ENCODE measurements around the gene KCNN2.

The KCNN2 gene

DNA sequence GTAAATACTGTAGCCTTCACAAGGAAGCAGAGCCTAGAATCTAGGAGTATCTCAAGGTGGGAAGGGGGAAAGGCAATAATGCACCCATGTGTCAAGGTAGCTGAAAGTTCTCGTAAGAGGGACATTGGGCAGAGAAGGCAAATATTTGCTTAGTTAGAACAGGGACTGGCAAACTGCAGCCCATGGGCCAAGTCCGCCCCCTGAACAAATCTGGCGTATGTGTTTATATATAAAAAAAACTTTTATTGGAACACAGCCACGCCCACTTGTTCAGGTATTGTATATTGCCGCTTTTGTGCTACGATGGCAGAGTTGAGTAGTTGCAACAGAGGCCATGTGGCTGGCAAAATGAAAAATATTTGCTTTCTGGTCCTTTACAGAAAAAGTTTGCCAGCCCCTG is 16.1 kb downstream of the KCNN2 start:
- no peak overlapping the region for H3K27ac ChIP-seq (ENCODE audit: extremely low read depth, low read depth, low read length)
- no peak for TF ChIP-seq TRIM28 (IDR thresholded peaks at IDR 0.05; ENCODE audit: borderline replicate concordance, low read length)
- TF ChIP-seq, protein P1, sequence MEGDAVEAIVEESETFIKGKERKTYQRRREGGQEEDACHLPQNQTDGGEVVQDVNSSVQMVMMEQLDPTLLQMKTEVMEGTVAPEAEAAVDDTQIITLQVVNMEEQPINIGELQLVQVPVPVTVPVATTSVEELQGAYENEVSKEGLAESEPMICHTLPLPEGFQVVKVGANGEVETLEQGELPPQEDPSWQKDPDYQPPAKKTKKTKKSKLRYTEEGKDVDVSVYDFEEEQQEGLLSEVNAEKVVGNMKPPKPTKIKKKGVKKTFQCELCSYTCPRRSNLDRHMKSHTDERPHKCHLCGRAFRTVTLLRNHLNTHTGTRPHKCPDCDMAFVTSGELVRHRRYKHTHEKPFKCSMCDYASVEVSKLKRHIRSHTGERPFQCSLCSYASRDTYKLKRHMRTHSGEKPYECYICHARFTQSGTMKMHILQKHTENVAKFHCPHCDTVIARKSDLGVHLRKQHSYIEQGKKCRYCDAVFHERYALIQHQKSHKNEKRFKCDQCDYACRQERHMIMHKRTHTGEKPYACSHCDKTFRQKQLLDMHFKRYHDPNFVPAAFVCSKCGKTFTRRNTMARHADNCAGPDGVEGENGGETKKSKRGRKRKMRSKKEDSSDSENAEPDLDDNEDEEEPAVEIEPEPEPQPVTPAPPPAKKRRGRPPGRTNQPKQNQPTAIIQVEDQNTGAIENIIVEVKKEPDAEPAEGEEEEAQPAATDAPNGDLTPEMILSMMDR (tag by site-specific recombination; IDR thresholded peaks at IDR 0.05) = no peak
- TF ChIP-seq ZNF670 (tag by site-specific recombination; IDR thresholded peaks at IDR 0.05; ENCODE audit: low read depth) = no peak
- TF ChIP-seq PRDM1 (tag by site-specific recombination; IDR thresholded peaks at IDR 0.05) = no peak
- TF ChIP-seq OVOL3 (tag by site-specific recombination; IDR thresholded peaks at IDR 0.05) = no peak
- no peak for TF ChIP-seq ZNF112 (tag by site-specific recombination; IDR thresholded peaks at IDR 0.05)
- TF ChIP-seq ZSCAN16 (tag by site-specific recombination; IDR thresholded peaks at IDR 0.05) = no peak
- no peak for TF ChIP-seq ZNF274 (IDR thresholded peaks at IDR 0.05; ENCODE audit: low read length)
- TF ChIP-seq ZNF274 (tag by site-specific recombination; IDR thresholded peaks at IDR 0.05; ENCODE audit: borderline replicate concordance) = no peak
- TF ChIP-seq ZNF830 (tag by site-specific recombination; IDR thresholded peaks at IDR 0.05; ENCODE audit: low read depth) = no peak
- no peak for TF ChIP-seq ZNF324 (tag by site-specific recombination; IDR thresholded peaks at IDR 0.05)
- TF ChIP-seq ZNF664 (tag by site-specific recombination; IDR thresholded peaks at IDR 0.05) = no peak
- TF ChIP-seq ZNF157 (tag by site-specific recombination; IDR thresholded peaks at IDR 0.05) = no peak
- no peak for TF ChIP-seq ZNF140 (tag by site-specific recombination; IDR thresholded peaks at IDR 0.05)
- ChIA-PET POLR2A (no interaction called here), CTCF (no interaction called here)
- H3K9me3 ChIP-seq (ENCODE audit: control insufficient read depth, insufficient read depth, low read depth, low read length) = no peaks in the 10 kb centered on the region
- no peak overlapping the region for H3K4me3 ChIP-seq (ENCODE audit: low read depth, low read length)
- no peaks in the 10 kb centered on the region for H3K36me3 ChIP-seq (ENCODE audit: control insufficient read depth in 2 of 2, insufficient read depth in 1 of 2, low read length in 2 of 2)
- H3K4me1 ChIP-seq (ENCODE audit: control insufficient read depth, insufficient read depth, low read length) = no peaks in the 10 kb centered on the region

DNA sequence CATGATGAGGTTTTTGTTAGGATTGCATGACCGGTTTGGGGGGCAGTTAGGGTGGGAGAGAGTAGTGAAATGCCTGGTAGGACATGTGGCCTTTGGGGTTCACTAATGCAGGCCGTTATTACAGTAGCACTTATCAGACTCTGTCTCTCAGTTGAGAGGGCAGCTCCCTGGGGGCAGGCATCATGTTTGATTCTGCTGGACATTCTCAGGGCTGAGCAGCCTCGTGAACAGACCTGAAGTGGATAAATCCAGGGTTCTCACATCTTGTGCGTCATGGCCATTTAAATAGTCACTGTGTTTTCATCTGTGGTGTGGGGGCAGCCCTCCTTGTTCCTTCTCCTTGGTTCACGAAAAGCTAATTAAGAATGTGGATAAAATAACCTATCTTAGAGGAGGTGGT is 18.9 kb downstream of the KCNN2 start:
- ChIA-PET CTCF (interaction anchor here (0.6 kb wide), 1 partner anchor 99 kb away, joined by 3 read pairs; no protein-coding TSS in a partner anchor), POLR2A (no interaction called here)
- Histone ChIP-seq H3K36me3 (ENCODE audit: control insufficient read depth in 2 of 2, insufficient read depth in 1 of 2, low read length in 2 of 2) (no peaks in the 10 kb centered on the region), H3K27ac (ENCODE audit: extremely low read depth, low read depth, low read length) (no peak overlapping the region), H3K4me3 (ENCODE audit: low read depth, low read length) (no peak overlapping the region), H3K4me1 (ENCODE audit: control insufficient read depth, insufficient read depth, low read length) (no peaks in the 10 kb centered on the region), H3K9me3 (ENCODE audit: control insufficient read depth, insufficient read depth, low read depth, low read length) (no peaks in the 10 kb centered on the region)
- no peak for TF ChIP-seq ZNF221 (tag by site-specific recombination; IDR thresholded peaks at IDR 0.05; ENCODE audit: borderline replicate concordance)

DNA sequence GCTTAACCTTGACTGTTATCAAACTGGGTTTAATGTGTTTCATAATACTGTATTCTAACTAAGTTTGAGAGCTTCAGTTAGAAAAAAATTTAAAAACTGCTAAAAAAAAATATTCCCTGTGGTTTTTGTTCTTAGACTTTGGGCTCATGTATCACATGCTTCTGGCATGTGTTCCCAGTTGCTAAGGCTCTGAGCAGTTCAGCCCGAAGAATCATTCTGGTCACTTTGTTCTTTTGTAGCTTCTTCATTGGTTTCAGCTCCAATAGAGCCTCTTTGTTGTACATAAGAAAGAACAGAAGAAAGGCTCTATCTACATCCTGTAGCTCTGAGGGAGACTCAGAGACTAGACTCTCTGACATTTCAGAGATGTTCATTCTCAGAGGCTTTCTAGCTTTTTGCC is 25.6 kb downstream of the KCNN2 start:
- H3K4me1 ChIP-seq (ENCODE audit: control insufficient read depth, insufficient read depth, low read length) = no peaks in the 10 kb centered on the region
- ChIA-PET CTCF (interaction anchor here (0.6 kb wide), 1 partner anchor 24 kb away, joined by 3 read pairs; no protein-coding TSS in a partner anchor), POLR2A (no interaction called here)
- no peak for TF ChIP-seq ZNF571 (tag by site-specific recombination; IDR thresholded peaks at IDR 0.05)
- no peak for TF ChIP-seq ZNF585B (tag by site-specific recombination; IDR thresholded peaks at IDR 0.05)
- TF ChIP-seq, protein P2, sequence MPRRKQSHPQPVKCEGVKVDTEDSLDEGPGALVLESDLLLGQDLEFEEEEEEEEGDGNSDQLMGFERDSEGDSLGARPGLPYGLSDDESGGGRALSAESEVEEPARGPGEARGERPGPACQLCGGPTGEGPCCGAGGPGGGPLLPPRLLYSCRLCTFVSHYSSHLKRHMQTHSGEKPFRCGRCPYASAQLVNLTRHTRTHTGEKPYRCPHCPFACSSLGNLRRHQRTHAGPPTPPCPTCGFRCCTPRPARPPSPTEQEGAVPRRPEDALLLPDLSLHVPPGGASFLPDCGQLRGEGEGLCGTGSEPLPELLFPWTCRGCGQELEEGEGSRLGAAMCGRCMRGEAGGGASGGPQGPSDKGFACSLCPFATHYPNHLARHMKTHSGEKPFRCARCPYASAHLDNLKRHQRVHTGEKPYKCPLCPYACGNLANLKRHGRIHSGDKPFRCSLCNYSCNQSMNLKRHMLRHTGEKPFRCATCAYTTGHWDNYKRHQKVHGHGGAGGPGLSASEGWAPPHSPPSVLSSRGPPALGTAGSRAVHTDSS (tag by site-specific recombination; IDR thresholded peaks at IDR 0.05) = no peak
- TF ChIP-seq ZEB2 (tag by site-specific recombination; IDR thresholded peaks at IDR 0.05) = no peak
- TF ChIP-seq ZNF138 (tag by site-specific recombination; IDR thresholded peaks at IDR 0.05; ENCODE audit: borderline replicate concordance) = no peak
- TF ChIP-seq ZNF354C (tag by site-specific recombination; IDR thresholded peaks at IDR 0.05; ENCODE audit: borderline replicate concordance, low read depth) = no peak
- TF ChIP-seq SETDB1 (IDR thresholded peaks at IDR 0.05; ENCODE audit: insufficient read length, low read length) = no peak
- no peak for TF ChIP-seq HOXC10 (CRISPR knock-in tag; IDR thresholded peaks at IDR 0.05)
- TF ChIP-seq GLIS1 (tag by site-specific recombination; IDR thresholded peaks at IDR 0.05) = no peak
- TF ChIP-seq ZNF426 (tag by site-specific recombination; IDR thresholded peaks at IDR 0.05) = no peak
- TF ChIP-seq ZNF776 (tag by site-specific recombination; IDR thresholded peaks at IDR 0.05; ENCODE audit: borderline replicate concordance) = no peak
- TF ChIP-seq ZNF658 (tag by site-specific recombination; IDR thresholded peaks at IDR 0.05) = no peak
- TF ChIP-seq ZNF621 (tag by site-specific recombination; IDR thresholded peaks at IDR 0.05) = no peak
- TF ChIP-seq OSR2 (tag by site-specific recombination; IDR thresholded peaks at IDR 0.05) = no peak
- TF ChIP-seq ZNF350 (tag by site-specific recombination; IDR thresholded peaks at IDR 0.05) = no peak
- H3K4me3 ChIP-seq (ENCODE audit: low read depth, low read length) = no peak overlapping the region
- no peak overlapping the region for H3K27ac ChIP-seq (ENCODE audit: extremely low read depth, low read depth, low read length)
- no peaks in the 10 kb centered on the region for H3K9me3 ChIP-seq (ENCODE audit: control insufficient read depth, insufficient read depth, low read depth, low read length)
- no peaks in the 10 kb centered on the region for H3K36me3 ChIP-seq (ENCODE audit: control insufficient read depth in 2 of 2, insufficient read depth in 1 of 2, low read length in 2 of 2)
